HepG2 (cell line): ENCODE data around the gene TTC38. TPM values are rescaled to one million over a fixed set of nuclear protein-coding genes. Genes with fewer than 3 reads are reported as not detected.

Experiments used
- ADNP ChIP-seq: sonication (generic); formaldehyde crosslinking; IDR thresholded peaks from 2 replicates; pipeline ENCODE4 v1.4.0; 2020; ENCODE audit warnings: missing genetic modification reagents
- ATF7-NPFF ChIP-seq: sonication (generic); formaldehyde crosslinking; IDR thresholded peaks from 2 replicates; pipeline ENCODE4 v1.8.1; 2023; ENCODE audit warnings: mild to moderate bottlenecking, low read depth, missing genetic modification reagents, moderate library complexity
- CAMTA2 ChIP-seq: sonication (generic); formaldehyde crosslinking; IDR thresholded peaks from 2 replicates; pipeline ENCODE4 v1.4.0; 2020; ENCODE audit warnings: mild to moderate bottlenecking, missing genetic modification reagents, borderline replicate concordance
- CBX5 ChIP-seq: sonication (generic); formaldehyde crosslinking; IDR thresholded peaks from 2 replicates; pipeline ENCODE4 v1.4.0; 2020; ENCODE audit warnings: missing genetic modification reagents, borderline replicate concordance
- CHD2 ChIP-seq: IDR thresholded peaks from 2 replicates; pipeline ENCODE4 v1.6.1; 2011; ENCODE audit warnings: low read depth, low read length, improper control_type of control experiment
- DMAP1 ChIP-seq: IDR thresholded peaks from 2 replicates; pipeline ENCODE4 v1.6.1; 2016
- FOXM1 ChIP-seq: sonication (generic); formaldehyde crosslinking; IDR thresholded peaks from 2 replicates; pipeline ENCODE4 v1.5.0; 2020; ENCODE audit warnings: missing genetic modification reagents
- GLI4 ChIP-seq: sonication (generic); formaldehyde crosslinking; IDR thresholded peaks from 2 replicates; pipeline ENCODE4 v1.5.1; 2020; ENCODE audit warnings: missing genetic modification reagents, mild to moderate bottlenecking, moderate library complexity, borderline replicate concordance
- GTF3A ChIP-seq: sonication (generic); formaldehyde crosslinking; conservative IDR thresholded peaks from 2 replicates; pipeline ENCODE4 v1.4.0; 2020; ENCODE audit warnings: mild to moderate bottlenecking, missing genetic modification reagents
- KLF12 ChIP-seq: sonication (generic); formaldehyde crosslinking; IDR thresholded peaks from 2 replicates; pipeline ENCODE4 v1.4.0; 2020; ENCODE audit warnings: missing genetic modification reagents, borderline replicate concordance
- ONECUT2 ChIP-seq: sonication (generic); formaldehyde crosslinking; IDR thresholded peaks from 2 replicates; pipeline ENCODE4 v1.4.0; 2020; ENCODE audit warnings: missing genetic modification reagents
- SAP130 ChIP-seq: IDR thresholded peaks from 2 replicates; pipeline ENCODE4 v1.6.1; 2016; ENCODE audit warnings: low read depth
- SMARCE1 ChIP-seq: fragments of 450-650 bp; IDR thresholded peaks from 2 replicates; pipeline ENCODE4 v1.6.1; 2017; ENCODE audit warnings: borderline replicate concordance
- TMF1 ChIP-seq: sonication (generic); formaldehyde crosslinking; IDR thresholded peaks from 2 replicates; pipeline ENCODE4 v1.8.1; 2022; ENCODE audit warnings: low read depth, missing genetic modification reagents
- U2AF1 ChIP-seq: fragments of 200-400 bp; formaldehyde crosslinking; optimal IDR thresholded peaks from 2 replicates; pipeline ENCODE3; 2017; ENCODE audit warnings: mild to moderate bottlenecking, low read depth, low read length
- ZNF136 ChIP-seq: sonication (generic); formaldehyde crosslinking; IDR thresholded peaks from 2 replicates; pipeline ENCODE4 v1.8.1; 2022; ENCODE audit warnings: low read depth, mild to moderate bottlenecking, moderate library complexity, missing genetic modification reagents
- ZNF33A ChIP-seq: sonication (generic); formaldehyde crosslinking; IDR thresholded peaks from 2 replicates; pipeline ENCODE4 v1.5.1; 2020; ENCODE audit warnings: missing genetic modification reagents, mild to moderate bottlenecking, moderate library complexity, borderline replicate concordance
- ZNF451 ChIP-seq: sonication (generic); formaldehyde crosslinking; IDR thresholded peaks from 2 replicates; pipeline ENCODE4 v1.5.0; 2020; ENCODE audit warnings: mild to moderate bottlenecking, missing genetic modification reagents
- ZNF724P ChIP-seq: sonication (generic); formaldehyde crosslinking; IDR thresholded peaks from 2 replicates; pipeline ENCODE4 v1.8.0; 2022; ENCODE audit warnings: missing genetic modification reagents, borderline replicate concordance
- ZNF788 ChIP-seq: sonication (generic); formaldehyde crosslinking; IDR thresholded peaks from 2 replicates; pipeline ENCODE4 v1.5.0; 2020; ENCODE audit warnings: mild to moderate bottlenecking, missing genetic modification reagents, borderline replicate concordance
- ZNF879 ChIP-seq: sonication (generic); formaldehyde crosslinking; IDR thresholded peaks from 2 replicates; pipeline ENCODE4 v1.8.1; 2023; ENCODE audit warnings: missing genetic modification reagents
- polyA plus RNA-seq, 8 experiments: library from polyadenylated mRNA; depleted of rRNA in 3 of 8; stranded (reverse) in 7 of 8; unstranded in 1 of 8; fragments of >200 nt; fragmentation: Illumina TruSeq in 4 of 8; extraction: Trizol in 4 of 8; gene quantifications; 2 replicates each; pipeline versions ENCODE4 v1.2.1 to v1.2.3, GENCODE V29; 2011 to 2016; ENCODE audit warnings: low read depth in 4 of 8, missing spikeins in 1 of 8, mixed read lengths in 1 of 8; ENCODE audit not compliant: insufficient read depth in 1 of 8
- total RNA-seq, 5 experiments: library from RNA; depleted of rRNA; stranded (reverse); fragments of >200 nt; fragmentation: Illumina TruSeq; extraction: Trizol; gene quantifications; 2 replicates each; pipeline ENCODE4 v1.2.3, GENCODE V29; 2016; ENCODE audit warnings: low read depth in 1 of 5
- TF ChIP-seq, protein P1 (sequence below): IDR thresholded peaks from 2 replicates; pipeline ENCODE4 v1.6.1; 2012; ENCODE audit warnings: inconsistent platforms
- TF ChIP-seq, protein P2 (sequence below): sonication (generic); formaldehyde crosslinking; IDR thresholded peaks from 2 replicates; pipeline ENCODE4 v1.5.0; 2020; ENCODE audit warnings: mild to moderate bottlenecking, missing genetic modification reagents
- TF ChIP-seq, protein P3 (sequence below): sonication (generic); formaldehyde crosslinking; IDR thresholded peaks from 2 replicates; pipeline ENCODE4 v1.8.1; 2023; ENCODE audit warnings: mild to moderate bottlenecking, moderate library complexity, missing genetic modification reagents
- TF ChIP-seq, protein P4 (sequence below): sonication (generic); formaldehyde crosslinking; IDR thresholded peaks from 2 replicates; pipeline ENCODE4 v1.8.0; 2022; ENCODE audit warnings: missing genetic modification reagents, mild to moderate bottlenecking, borderline replicate concordance
- TF ChIP-seq, protein P5 (sequence below): sonication (generic); formaldehyde crosslinking; IDR thresholded peaks from 2 replicates; pipeline ENCODE4 v1.5.0; 2020; ENCODE audit warnings: missing genetic modification reagents

Gene TTC38
- total and polyA plus RNA-seq, 2 of the 13 experiments (the other 11 are each of a cell fraction or from before 2014, with no cell fraction given) = 101 to 105 TPM

DNA sequence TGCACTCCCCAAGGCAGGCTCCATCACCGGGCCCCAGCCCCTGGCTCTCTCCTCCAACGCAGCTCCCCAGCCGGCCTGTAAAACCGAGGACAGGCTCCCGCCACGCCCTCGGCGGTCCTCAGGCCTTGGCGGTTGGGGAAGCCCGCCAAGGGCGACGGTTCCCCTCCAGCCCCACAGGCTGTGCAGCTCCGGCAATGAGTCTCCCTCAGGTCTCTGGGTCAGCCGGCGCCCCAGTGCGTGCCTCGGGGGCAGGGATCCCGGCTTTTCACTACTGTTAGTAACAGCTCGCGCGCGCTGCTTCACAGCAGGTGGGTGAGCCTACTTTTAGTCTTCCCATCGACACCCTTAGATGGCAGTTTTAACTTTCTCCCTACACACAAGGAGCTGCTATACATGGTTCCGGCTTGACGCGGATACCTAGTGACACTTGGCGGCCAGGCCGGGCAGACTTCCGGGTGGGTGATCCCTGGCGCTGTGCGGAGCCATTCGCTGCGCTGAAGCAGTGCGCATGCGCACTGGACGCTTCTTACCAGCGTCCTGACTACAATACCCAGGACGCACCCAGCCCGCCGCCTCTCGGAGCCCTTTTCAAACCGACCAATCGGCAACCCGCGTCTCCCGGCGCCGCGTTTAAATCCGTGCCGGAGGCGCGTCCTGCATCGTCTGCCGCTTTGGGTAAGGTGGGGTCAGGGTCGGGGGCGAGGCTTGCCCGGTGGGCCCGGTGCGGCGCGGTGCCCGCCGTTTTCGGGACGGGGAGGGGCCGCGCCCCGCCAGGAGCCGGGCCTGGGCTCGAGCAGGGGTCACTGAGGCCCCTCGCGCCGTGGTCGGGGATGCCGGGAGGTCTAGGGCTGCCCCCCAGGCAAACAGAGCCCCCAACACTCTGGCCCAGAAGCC lies 28.7 kb downstream of the TTC38 start, which contains the start of gene GTSE1 (continued):
- TF ChIP-seq ZNF879 (CRISPR knock-in tag) (no peak), ONECUT2 (CRISPR knock-in tag) (no peak), ZNF33A (CRISPR knock-in tag) (0 out of 2 replicates have a peak, but pooled peaks have one; percentile 35), FOXM1 (peak; percentile 98), SAP130 (CRISPR knock-in tag) (peak; percentile 99), ZNF451 (CRISPR knock-in tag) (peak; percentile 62; the same call in 1 of the 2 replicates), CAMTA2 (CRISPR knock-in tag) (peak; percentile 23; the same call in 1 of the 2 replicates), U2AF1 (no peak), ZNF136 (CRISPR knock-in tag) (0 out of 2 replicates have a peak, but pooled peaks have one; percentile 68), KLF12 (CRISPR knock-in tag) (0 out of 2 replicates have a peak, but pooled peaks have one; percentile 51), CHD2 (no peak; the same call in 1 of the 2 replicates), GTF3A (CRISPR knock-in tag) (no peak; the same call in 1 of the 2 replicates), ZNF724P (peak; percentile 99; the same call in 1 of the 2 replicates), TMF1 (CRISPR knock-in tag) (peak; percentile 99), CBX5 (CRISPR knock-in tag) (no peak; the same call in 1 of the 2 replicates), ZNF788 (CRISPR knock-in tag) (no peak), GLI4 (no peak), SMARCE1 (no peak), DMAP1 (CRISPR knock-in tag) (peak; percentile 55; the same call in 1 of the 2 replicates), ATF7-NPFF (peak; percentile 100), ADNP (CRISPR knock-in tag) (no peak)
- TF ChIP-seq, protein P1, sequence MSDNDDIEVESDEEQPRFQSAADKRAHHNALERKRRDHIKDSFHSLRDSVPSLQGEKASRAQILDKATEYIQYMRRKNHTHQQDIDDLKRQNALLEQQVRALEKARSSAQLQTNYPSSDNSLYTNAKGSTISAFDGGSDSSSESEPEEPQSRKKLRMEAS = peak; percentile 77
- TF ChIP-seq, protein P2, sequence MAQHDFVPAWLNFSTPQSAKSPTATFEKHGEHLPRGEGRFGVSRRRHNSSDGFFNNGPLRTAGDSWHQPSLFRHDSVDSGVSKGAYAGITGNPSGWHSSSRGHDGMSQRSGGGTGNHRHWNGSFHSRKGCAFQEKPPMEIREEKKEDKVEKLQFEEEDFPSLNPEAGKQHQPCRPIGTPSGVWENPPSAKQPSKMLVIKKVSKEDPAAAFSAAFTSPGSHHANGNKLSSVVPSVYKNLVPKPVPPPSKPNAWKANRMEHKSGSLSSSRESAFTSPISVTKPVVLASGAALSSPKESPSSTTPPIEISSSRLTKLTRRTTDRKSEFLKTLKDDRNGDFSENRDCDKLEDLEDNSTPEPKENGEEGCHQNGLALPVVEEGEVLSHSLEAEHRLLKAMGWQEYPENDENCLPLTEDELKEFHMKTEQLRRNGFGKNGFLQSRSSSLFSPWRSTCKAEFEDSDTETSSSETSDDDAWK = no peak
- TF ChIP-seq, protein P3, sequence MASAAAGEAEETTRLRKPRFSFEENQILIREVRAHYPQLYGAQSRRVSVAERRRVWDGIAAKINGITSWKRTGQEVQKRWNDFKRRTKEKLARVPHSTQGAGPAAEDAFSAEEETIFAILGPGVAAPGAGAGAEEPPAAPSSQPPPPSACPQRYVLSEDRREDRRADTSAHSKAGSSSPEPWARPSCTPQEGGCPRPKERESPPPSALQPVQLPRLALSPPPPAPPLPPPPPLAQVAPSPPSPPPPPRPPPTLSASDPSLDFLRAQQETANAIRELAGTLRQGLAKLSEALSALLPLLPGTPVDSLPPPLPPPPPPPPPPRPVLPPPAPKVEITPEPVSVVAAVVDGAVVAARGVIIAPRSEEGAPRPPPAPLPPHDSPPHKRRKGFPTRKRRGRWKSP (CRISPR knock-in tag) = peak; percentile 96
- TF ChIP-seq, protein P4, sequence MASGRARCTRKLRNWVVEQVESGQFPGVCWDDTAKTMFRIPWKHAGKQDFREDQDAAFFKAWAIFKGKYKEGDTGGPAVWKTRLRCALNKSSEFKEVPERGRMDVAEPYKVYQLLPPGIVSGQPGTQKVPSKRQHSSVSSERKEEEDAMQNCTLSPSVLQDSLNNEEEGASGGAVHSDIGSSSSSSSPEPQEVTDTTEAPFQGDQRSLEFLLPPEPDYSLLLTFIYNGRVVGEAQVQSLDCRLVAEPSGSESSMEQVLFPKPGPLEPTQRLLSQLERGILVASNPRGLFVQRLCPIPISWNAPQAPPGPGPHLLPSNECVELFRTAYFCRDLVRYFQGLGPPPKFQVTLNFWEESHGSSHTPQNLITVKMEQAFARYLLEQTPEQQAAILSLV = no peak
- TF ChIP-seq, protein P5, sequence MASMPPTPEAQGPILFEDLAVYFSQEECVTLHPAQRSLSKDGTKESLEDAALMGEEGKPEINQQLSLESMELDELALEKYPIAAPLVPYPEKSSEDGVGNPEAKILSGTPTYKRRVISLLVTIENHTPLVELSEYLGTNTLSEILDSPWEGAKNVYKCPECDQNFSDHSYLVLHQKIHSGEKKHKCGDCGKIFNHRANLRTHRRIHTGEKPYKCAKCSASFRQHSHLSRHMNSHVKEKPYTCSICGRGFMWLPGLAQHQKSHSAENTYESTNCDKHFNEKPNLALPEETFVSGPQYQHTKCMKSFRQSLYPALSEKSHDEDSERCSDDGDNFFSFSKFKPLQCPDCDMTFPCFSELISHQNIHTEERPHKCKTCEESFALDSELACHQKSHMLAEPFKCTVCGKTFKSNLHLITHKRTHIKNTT = no peak
